GM18519 (cell line): Measurements from ENCODE around the gene BTBD16.
A peak's percentile ranks its signal among the peaks of the same experiment; 100 is the strongest.

ENCODE experiments used
- ATAC-seq: cut with Tn5 transposase; IDR thresholded peaks from one replicate; pipeline ENCODE4 v1.9.1; 2021; ENCODE audit warnings: mild to moderate bottlenecking, moderate library complexity; ENCODE audit not compliant: unreplicated experiment, low FRiP score

Gene BTBD16

DNA sequence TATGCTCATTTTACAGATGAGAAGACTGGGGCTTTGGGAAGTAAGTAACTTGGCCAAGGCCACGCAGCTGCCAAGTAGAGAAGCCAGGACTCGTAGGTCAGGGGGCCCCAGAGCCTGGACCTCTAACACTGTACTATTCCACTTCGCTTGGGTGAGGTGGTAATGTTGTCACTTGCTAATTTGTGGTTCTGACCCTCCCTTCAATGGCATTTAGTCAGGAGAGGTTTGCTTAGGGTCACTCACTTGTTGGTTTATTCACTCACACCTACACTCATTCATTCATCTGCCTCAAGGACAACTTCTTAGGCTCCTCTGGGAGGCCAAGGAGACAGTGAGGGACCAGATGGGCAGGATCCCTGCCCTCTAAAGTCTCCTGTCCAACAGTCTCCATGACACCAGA lies 21.3 kb downstream of the BTBD16 start:
- ATAC-seq = no peak

DNA sequence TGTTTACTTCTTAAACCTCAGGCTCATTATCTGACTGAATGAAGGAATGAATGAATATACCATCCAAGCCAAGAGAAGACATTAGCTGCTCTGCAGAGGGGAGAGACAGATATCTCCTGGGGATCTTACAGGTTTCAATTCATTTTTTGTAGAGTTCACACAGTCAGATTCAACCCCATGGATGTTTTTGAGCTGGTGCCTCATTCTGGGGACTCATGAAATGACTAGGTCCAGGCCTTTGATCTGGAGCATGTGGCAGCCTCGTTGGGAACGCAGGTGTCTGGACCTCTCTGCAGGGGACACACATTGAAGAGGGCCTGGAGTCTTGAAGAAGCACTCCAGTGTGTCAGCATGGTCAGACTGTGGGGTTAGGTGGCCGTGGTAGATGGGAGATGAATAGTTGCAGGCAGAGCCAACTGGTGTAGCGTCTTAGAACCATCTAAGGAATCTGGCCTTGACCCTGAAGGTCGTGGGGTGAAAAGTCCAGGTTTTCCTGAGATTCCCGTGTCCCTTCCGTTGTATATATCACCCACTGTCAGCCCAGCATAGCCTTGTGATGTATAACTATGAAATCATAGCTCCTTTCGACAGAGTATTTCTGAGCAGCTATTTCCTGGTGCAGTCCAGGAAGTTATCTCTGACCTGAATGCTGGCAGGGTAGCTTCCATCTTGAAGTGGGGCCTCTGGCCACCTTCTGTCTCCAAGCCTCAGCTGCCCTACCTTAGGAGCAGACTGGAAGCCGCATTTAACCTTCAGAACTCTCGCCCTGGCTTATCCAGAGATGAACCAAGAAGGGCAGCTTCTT lies 22.3 kb downstream of the BTBD16 start:
- no peak for ATAC-seq

DNA sequence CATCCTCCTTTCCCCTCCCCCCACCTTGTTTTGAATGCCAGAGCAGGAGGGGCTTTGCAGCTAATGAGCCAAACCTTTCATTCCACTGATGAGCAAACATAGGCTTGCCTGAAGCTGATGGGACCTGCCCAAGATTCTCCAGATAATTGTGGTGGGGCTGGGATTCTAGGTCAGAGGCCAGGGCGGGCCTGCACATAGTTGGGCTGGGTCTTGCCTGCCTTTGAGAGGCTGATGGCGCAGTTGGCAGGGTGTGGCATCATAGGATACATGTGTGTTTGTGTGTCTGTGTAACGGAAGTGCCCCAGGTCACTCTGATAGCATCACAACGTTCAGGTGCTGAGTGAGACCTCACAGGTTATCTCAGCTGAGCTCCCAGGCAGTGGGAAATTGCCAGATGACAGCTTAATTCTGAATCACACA lies 22.9 kb downstream of the BTBD16 start:
- no peak for ATAC-seq

DNA sequence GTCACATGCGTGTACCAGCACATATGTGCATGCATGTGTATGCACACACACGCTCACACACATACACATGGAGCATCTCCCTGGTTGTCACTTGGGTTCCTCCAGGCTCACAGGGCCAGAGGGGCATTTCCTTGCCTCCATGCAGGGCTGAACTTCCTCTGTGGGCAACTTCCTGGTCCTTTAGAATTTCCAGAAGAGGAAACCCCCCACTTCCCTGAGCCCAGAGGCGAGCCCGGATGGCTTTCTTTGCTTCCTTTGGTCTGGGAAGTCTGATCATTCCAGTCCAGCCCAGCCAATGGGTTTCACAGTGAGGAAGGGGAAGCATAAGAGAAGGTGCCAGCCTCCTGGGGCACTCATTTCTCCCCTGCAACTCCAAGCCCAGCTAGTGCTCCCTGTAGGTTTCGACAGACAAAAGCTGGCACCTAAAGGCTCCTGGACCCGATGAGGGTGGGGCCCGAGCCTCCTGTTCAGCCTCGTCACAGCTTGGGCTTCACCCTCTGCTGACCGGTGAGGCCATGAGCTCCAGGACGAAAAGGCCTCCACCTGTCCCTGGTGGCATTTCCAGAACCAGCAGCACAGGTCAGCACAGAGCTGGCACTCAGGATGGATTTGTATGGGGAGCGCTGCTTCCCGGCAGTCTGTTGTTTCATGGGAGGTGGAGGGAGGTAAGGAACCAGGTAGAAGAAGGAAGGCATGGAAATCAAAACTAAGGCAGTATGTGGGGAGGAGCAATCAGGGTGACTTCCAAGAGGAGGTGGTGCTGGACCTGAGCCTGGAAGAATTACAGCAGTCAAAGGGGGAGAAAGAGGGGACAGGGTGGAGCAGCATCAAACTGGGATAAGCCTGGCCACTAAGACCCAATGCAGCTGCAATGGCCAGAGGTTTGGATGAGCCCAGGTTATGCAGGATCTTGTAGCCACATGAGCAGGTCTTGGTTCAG lies 23.7 kb downstream of the BTBD16 start:
- ATAC-seq = no peak

DNA sequence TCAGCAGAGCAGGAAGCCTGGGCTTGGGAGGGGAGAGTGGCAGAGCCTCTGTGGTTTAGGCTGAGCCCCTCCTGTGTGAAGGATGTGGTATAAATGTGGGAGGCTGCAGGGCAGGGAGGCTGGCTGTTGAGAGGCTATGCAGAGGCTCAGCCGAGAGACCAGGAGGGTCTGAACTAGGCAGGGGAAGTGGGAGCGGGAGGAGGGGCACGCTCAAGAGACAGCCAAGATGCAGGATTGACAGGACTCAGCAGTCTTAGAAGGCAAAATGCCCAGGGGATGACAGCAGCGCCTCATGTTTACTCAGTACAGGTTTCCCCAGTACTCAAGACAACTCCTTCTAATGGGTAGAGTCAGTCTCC lies 24.3 kb downstream of the BTBD16 start:
- no peak for ATAC-seq

DNA sequence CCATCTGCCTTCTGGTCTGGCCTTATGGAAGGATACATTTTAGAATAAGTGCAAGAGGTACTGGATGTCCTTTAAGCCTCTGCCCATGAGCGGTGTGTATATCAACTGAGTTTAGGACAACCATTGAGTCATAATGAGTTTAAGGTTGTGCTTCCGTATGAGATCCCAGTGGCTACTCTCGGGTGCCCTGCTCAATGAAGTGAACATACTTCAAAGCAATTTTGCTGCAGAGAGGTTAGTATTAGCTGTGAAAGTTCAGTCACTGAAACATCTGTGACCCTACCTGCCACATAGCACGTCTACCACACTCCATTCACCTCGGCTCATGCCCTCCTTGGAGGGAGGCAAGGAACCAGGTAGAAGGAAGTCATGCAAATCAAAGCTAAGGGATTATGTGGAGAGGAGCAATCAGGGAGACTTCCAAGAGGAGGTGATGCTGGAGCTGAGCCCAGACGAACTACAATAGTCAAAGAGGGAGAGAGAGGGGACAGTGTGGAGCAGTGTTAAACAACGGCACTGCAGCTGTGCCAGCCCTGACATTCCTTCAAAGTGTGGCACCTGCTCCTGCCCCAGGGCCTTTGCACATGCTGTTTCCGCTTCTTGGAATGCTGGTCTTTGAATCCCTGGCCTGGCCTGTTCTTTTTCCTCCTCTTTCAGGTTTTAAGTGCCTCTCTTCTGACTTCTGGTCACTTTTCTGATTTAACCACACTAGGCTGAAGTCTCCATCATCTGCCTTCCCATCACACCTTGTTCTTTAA lies 25.4 kb downstream of the BTBD16 start:
- no peak for ATAC-seq

DNA sequence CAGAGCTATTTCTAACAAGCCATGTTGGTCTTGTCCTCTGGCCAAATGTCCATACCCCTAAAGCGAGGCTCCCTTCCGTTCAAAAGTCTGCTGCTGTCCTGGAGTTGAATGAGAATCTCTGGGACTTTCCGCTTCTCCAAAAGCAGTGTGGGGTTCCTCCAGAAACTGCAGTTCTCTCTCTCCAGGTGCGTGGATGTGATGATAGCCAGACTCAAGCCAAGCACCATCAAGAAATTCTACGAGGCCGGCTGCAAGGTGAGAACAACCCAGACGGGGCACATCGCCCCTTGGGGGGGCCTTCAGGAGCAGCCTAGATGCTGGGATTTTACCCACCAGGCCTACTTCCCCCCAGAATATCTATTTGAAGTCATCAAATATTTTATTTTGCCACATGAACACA lies 26.5 kb downstream of the BTBD16 start:
- no peak for ATAC-seq

DNA sequence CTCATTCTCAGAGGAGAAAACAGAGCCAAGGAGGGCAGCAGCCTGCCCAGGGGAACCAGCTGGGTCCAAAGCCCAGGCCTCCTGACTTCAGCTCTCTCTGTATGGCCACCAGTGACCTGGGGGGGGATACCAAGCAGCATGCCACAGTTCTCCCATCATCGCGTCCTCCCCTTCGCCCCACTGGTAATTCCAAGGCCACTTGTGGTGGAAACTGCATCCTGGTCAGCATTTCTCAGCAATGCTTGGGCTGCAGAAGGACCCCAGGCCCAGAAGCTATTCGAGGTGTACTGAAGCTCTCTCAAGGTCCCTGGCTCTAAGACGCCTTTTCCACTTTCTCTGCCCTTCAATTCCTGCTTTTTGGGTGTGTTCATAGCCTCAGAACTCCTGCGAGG lies 27.1 kb downstream of the BTBD16 start:
- ATAC-seq = no peak

DNA sequence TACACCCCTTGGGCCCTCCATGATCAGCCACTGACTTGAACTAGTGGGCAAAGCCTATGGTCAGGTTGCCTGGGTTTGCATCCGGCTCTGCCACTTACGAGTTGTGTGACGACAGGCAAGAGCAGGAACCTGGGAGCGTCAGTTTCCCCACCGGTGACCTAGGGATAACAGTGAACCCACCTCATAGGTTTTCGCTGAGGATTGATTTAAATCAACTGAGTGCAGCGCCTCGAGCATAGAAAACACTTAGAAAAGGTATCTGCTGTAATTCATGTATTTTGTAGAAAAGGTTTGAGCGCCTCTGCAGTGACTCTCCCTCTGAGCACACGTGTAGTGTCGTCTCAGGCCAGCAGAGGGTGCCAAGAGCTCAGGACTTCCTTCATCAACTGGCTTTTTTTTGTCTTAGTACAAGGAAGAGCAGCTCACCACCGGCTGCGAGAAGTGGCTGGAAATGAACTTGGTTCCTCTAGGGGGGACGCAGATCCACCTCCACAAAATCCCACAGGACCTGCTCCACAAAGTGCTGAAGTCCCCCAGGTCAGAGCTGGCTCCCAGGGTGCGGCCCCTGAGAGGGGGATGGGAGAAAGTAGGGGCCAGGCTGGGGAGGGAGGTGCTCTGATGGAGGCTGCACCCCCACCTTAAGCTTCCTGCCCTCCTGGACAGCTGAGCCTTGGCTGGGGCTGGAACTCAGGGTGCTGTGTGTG lies 27.7 kb downstream of the BTBD16 start:
- no peak for ATAC-seq

DNA sequence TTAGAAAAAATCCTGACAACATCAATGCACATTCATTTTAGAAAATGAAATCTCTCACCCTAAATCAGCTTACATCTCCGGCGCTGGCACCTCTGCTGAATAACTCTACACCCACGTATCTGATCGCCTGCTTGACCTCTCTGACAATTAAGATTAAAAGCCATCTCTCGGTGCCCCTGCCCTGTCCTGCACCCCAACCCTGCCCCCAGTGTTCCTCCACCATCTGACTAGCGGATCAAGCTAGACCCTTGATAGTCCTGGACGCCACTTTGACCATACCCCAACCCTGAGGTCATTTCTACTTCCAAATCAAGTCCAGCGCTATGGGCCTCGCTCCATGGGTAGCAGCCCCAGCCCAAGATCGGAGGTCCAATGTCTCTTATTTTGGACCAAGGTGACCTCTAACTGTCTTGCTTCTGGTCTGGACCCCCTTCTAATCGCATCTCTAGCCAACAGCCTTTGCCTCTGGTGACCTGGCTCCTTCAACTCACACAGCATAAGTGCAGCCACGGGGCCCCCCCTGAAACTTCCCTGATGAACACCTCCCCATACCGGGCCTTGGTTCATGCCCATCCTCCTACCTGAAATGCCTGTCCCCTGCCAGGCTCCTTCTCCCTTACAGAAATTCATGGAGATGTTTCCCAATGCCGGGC lies 28.5 kb downstream of the BTBD16 start:
- ATAC-seq = no peak

DNA sequence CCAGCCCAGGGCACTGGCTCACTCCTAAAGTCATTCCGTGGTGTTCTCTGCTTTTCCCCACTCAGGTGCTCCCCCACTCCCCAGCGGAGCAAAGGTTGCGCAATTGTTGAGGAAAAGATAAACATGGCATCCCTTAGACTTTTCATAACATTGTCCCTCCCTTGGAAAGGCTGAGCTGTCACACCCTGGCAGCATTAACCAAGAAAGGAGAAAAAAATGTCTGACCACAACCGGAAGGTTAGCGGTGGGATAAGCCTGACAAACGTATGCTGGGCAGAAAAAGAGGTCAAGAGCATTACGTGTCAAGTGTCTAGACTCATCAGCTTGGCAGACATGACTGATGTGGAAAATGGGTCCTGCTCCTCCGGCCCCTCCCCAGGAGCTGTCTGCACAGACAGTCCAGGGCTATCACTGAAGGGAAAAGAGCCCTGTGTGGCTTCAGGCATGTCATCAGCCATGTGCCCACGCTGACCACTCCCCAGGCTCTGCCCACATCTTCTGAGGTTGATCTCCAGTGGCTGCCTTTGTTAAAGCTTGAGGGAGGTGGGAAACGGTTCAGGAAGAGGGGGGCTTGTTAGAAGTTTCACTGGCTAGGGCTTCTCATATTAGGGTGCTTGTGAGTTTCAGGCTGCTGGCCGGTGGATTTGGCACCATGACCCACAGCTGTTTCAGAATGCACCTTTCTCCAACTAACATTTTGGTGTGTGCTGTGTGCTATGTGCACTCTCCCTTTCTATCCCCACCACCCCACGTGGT lies 30.1 kb downstream of the BTBD16 start:
- no peak for ATAC-seq

DNA sequence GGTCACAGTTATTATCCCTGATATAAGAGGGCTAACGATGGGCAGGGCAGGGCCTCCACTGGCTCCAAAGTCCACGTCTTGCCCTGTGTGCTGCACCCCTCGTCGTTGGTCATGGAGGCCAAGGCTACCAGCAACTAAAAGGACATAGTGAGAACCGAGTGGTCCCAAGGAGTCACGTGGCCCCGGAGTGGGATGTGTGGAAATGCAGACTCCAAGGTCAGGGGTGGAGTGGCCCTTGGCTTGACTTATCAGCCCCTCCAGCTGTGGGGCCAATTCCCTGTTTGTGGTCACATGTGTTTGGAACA lies 30.7 kb downstream of the BTBD16 start:
- no peak for ATAC-seq

DNA sequence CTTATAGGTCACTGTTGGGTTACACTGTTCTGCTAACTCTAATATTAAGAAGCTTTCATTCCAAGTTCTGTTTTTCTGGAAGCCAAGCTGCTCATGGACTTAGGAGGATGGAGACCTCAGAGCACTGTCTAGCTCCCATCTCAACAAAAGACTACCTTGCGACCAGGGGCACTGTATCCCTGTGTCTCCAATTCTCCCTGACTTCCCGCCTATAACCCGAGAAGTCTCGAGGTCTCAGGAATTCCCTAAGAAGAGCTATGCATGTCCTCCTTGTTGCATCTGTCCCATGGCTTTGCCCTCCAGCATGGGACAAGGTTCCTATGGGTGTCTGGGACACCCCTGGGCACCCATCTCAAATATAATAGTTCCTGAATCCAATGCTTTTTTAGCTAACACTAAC lies 31.2 kb downstream of the BTBD16 start:
- no peak for ATAC-seq

DNA sequence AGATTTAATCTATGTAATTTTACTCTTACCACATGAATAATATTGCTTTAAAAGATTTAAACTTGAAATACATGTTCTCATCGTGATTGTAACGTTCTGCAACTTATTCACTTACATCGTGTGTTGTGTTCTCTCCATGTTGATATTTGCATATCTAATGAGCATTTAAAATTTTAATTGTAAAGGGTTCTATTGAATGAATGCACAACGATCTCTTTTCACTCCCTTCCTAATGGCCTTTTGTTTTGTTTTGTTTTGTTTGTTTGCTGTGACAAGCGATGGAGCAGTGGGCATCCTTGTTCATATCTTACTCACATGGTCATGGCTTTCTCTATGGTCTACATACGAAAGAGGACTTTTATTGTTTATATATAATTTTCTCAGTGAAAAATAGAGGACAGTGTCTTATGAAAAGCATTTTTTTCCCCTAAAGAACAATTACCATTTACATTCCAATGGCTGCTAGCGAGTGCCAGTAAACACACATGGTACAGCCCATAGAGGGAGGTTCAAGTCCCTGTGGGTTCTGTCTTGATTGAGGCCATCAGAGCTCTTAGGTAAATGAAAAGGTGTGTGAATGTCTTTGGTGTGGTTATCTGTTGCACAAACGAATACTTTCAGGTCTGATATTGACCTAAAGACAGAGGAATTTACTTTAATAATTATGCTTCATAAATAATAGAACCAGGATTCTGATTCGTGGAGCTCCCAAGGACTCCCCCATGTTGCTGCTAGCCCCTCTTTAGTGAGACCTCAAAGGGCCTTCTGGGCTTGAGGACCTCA lies 32.4 kb downstream of the BTBD16 start:
- no peak for ATAC-seq

DNA sequence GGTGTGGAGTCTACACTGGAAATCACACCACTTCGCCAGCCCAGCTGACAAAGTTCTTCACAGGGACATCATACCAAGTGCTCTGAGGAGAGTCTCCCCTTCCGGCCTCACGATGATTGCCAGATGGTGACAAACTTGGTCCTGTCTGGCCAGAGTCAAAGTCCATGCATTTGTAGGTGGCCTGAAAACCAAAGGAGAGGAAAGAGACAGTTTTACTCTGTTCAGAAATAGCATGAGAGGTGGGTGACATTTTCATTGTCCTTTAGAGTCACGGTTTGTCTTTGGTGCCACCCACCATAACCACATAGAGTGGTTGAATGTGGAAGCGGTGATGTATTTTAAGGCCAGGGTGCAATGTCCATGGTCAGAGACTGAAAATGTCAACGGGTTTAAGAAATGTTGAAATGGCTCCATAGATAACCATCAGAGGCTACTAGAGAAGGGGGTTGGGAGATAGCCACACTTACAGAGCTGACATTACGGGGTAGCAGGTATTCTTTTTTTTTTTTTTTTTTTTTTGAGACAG lies 33.0 kb downstream of the BTBD16 start:
- ATAC-seq = no peak

DNA sequence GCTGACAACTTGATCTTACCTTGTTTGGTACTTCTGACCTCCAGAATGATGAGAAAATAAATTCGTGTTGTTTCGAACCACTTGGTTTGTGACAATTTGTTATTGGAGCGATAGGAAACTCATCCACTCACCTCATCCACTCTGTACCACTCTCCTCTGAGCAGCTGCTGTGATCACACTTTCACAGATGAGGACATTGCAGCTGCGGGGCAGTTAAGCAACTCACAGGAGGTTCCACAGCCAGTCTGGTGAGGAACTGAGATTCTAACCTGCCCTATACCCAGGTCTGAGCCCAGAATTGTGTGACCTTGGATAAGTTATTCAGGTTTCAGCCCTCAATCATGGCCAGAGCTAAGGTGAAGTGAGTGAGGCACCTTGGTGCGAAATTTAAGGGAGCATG lies 35.2 kb downstream of the BTBD16 start:
- ATAC-seq = no peak

DNA sequence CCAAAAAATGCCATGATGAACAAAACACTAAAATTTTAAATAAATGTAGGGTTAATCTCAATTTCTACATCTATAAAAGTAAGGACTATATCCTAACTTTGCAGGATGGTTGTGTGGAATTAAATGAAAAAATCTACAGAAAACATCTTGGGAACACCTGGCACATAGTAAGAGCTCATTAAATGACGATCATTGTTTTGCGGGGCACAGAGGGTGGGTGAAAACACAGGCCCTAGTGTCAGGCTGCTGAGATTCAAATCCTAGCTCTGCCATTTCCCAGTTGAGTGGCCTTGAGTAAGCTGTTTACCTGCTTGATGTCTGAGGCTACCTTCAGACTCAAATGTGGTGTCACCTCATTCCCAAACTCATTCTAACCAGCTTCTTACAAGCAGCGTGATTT lies 35.6 kb downstream of the BTBD16 start:
- ATAC-seq = no peak

DNA sequence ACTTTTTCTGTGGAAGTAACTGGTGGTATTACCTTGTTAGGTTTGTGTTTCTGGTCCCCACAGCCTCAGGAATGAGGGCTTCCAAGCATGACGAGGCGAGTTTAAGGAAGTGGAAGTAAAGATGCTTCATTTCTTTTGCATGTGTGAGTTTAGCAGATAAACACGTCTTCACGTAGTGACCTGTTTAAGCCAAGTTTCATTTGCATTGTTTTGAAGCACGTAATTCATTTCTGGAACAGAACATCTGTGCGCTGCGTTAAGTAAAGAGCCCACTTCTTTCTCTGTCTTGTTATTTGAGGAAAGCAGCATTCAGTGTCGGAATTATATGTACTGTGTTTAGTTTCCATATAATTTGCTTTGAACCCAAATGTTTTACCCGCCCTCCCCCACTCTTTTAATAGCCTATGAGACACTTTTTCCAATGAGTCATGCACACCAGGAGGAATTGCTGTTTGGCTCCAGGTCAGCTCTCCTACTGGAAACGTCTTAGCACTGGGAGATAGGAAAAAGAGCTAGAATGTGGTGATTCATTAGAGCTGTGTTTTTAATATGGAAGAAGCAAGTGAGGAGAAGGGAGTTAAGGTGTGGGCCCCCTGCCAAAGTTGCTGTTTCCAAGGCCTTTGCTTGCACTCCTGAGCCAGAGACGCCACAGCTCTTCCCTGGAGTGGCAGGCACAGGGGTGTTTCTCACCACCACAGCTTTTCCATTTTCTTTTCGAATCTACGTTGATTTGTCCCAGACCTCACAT lies 36.7 kb downstream of the BTBD16 start:
- ATAC-seq = peak; percentile 80
